Psoas muscle (tissue), 8 donors: ENCODE results near the gene ARPC4. TPM values are rescaled to one million over a fixed set of nuclear protein-coding genes. Genes with fewer than 3 reads are reported as not detected.

Experiments
- ATAC-seq, 4 donors: fragments of 200-7000 bp; cut with Tn5 transposase; one replicate each; pipeline ENCODE4 v1.9.1; 2020; ENCODE audit warnings: moderate library complexity in 3 of 4, mild to moderate bottlenecking in 2 of 4
- DNase-seq, 2 donors: peaks; one replicate each; pipeline ENCODE4 v3.0.0-alpha.2; 2020
- H3K27ac ChIP-seq: fragments of 200-600 bp; one replicate; pipeline ENCODE4 v1.8.0; 2022
- H3K27me3 ChIP-seq, 3 donors: fragments of 200-600 bp in 1 of 3; one replicate each; pipeline versions ENCODE4 v1.6.1 to v1.8.0; 2013 to 2022; ENCODE audit warnings: low read length in 2 of 3, mild to moderate bottlenecking in 2 of 3, moderate library complexity in 1 of 3; ENCODE audit not compliant: insufficient read depth in 3 of 3
- H3K36me3 ChIP-seq, 2 donors: fragments of 200-600 bp in 1 of 2; one replicate each; pipeline versions ENCODE4 v1.6.1 to v1.8.0; 2013 to 2022; ENCODE audit warnings: low read depth in 1 of 2, mild to moderate bottlenecking in 1 of 2, moderate library complexity in 1 of 2; ENCODE audit not compliant: insufficient read depth in 1 of 2
- H3K4me1 ChIP-seq: fragments of 200-600 bp; one replicate; pipeline ENCODE4 v1.8.0; 2022
- H3K4me3 ChIP-seq: fragments of 200-600 bp; one replicate; pipeline ENCODE4 v1.8.0; 2022; ENCODE audit warnings: mild to moderate bottlenecking
- H3K9me3 ChIP-seq: fragments of 200-600 bp; one replicate; pipeline ENCODE4 v1.8.0; 2022
- CTCF ChIP-seq: fragments of 200-600 bp; IDR thresholded peaks from one replicate; pipeline ENCODE4 v1.8.0; 2022; ENCODE audit warnings: antibody characterized with exemption
- WGBS, 3 donors: extraction: QIAGEN DNeasy Blood & Tissue Kit; methylation state at CpG; one replicate each; pipeline versions ENCODE4 v1.1.6 to v1.1.7; 2013; 5-methylcytosine and 5-hydroxymethylcytosine counted together
- intact Hi-C, 2 donors: fragments of 100-400 bp; cut with DNase I; formaldehyde crosslinking; loops; one replicate each; pipeline versions ENCODE4 v1.11.0 to v1.14.2; 2022
- polyA plus RNA-seq, 3 donors: library from polyadenylated mRNA; stranded (reverse); fragments of 200-250 nt; gene quantifications; one replicate each; pipeline ENCODE4 v1.2.3, GENCODE V29; 2013
- total RNA-seq, 4 donors: library from RNA; stranded (reverse); fragmentation: NEBNext Ultra II Directional in 2 of 4; extraction: Animal tissue kit (Norgen Biotek cat#: 25700) in 2 of 4; gene quantifications; one replicate each; pipeline versions ENCODE4 v1.2.1 to v1.2.4, GENCODE V29; 2021 to 2023
- donor health status: healthy with polysubstance abuse.
- donor health status: DM: no; HTN: no; CAD: no; lungs with moderate emphysema.
- donor health status: Bipolar disorder and iron deficiency.
- donor health status: healthy.
- donor health status: DM: yes; HTN: yes; CAD: no.
- donor health status: DM: no; HTN: no; CAD: no.
- donor health status: DM: no; HTN: no; CAD: no.
- donor health status: DM: yes; HTN: yes; CAD: no.

ARPC4 gene
- total and polyA plus RNA-seq, 7 donors = 53.9 to 155 (median 89.6) TPM

- no peaks in the 10 kb centered on the region for H3K4me1 ChIP-seq
- no peaks in the 10 kb centered on the region for H3K9me3 ChIP-seq
- no peak overlapping the region for H3K27ac ChIP-seq
- ATAC-seq (no peak), DNase-seq (no peak)
- no peak for TF ChIP-seq CTCF
- H3K36me3 ChIP-seq = peaks cover 0 to 17% of the 10 kb centered on the region in 2 donors
- intact Hi-C loops = no loop called here
- no peak overlapping the region for H3K4me3 ChIP-seq
- WGBS, 3 donors = 67 to 71% (median 67%) methylated on average over 14 of the region's 14 CpGs
- H3K27me3 ChIP-seq = no peaks in the 10 kb centered on the region
Observed at GRCh38 chr3:9825451-9826040, 32.7 kb downstream of the ARPC4 start.

GRCh38 chr3:9826815-9827573, 34.1 kb downstream of the ARPC4 start:
- Histone ChIP-seq H3K4me3 (no peak overlapping the region), H3K36me3 (peaks cover 0 to 19% of the 10 kb centered on the region in 2 donors), H3K27me3 (no peaks in the 10 kb centered on the region), H3K27ac (no peak overlapping the region), H3K9me3 (no peaks in the 10 kb centered on the region), H3K4me1 (no peaks in the 10 kb centered on the region)
- intact Hi-C loops = no loop called here
- no peak for TF ChIP-seq CTCF
- DNase-seq (no peak), ATAC-seq (peak in 2 of 4 donors; percentile 30 to 39)
- 72 to 79% (median 74%) methylated on average over 20 of the region's 20 CpGs for WGBS, 3 donors

- no peak for ATAC-seq
- H3K27ac ChIP-seq = no peak overlapping the region
- intact Hi-C loops = no loop called here
- WGBS, 3 donors = 91 to 93% (median 92%) methylated on average over 17 of the region's 17 CpGs
- TF ChIP-seq CTCF = no peak
- DNase-seq = no peak
- no peaks in the 10 kb centered on the region for H3K9me3 ChIP-seq
- no peaks in the 10 kb centered on the region for H3K4me1 ChIP-seq
- no peaks in the 10 kb centered on the region for H3K27me3 ChIP-seq
- peaks cover 0 to 38% of the 10 kb centered on the region in 2 donors for H3K36me3 ChIP-seq
- no peak overlapping the region for H3K4me3 ChIP-seq
Observed at GRCh38 chr3:9828801-9829755, 36.2 kb downstream of the ARPC4 start.

GRCh38 chr3:9831253-9831652, 38.4 kb downstream of the ARPC4 start:
- Histone ChIP-seq H3K27ac (no peak overlapping the region), H3K27me3 (no peaks in the 10 kb centered on the region), H3K4me1 (no peaks in the 10 kb centered on the region), H3K36me3 (peaks cover 4 to 58% of the 10 kb centered on the region in 2 donors), H3K9me3 (no peaks in the 10 kb centered on the region), H3K4me3 (no peak overlapping the region)
- intact Hi-C loops = no loop called here
- DNase-seq = no peak
- no peak for TF ChIP-seq CTCF
- WGBS, 3 donors = 92 to 94% (median 93%) methylated on average over 3 of the region's 3 CpGs
- ATAC-seq = no peak
